Testis (tissue), 3 donors: Measurements from ENCODE around the gene AZU1. TPM values are rescaled to one million over a fixed set of nuclear protein-coding genes. Genes with fewer than 3 reads are reported as not detected.

ENCODE experiments used
- DNase-seq: peaks from one replicate; pipeline ENCODE4 v3.0.0-alpha.2; 2019
- H3K27ac ChIP-seq, 2 donors: fragments of 200-600 bp; sonication (generic); one replicate each; pipeline ENCODE4 v1.5.1; 2019
- H3K27me3 ChIP-seq: fragments of 200-600 bp; sonication (generic); one replicate; pipeline ENCODE4 v1.5.1; 2019
- H3K36me3 ChIP-seq: fragments of 200-600 bp; sonication (generic); one replicate; pipeline ENCODE4 v1.5.1; 2017; ENCODE audit warnings: low read depth; ENCODE audit errors: missing control alignments
- H3K4me1 ChIP-seq: fragments of 200-600 bp; sonication (generic); one replicate; pipeline ENCODE4 v1.5.1; 2019
- H3K4me3 ChIP-seq, 2 donors: fragments of 200-600 bp; sonication (generic); one replicate each; pipeline ENCODE4 v1.5.1; 2017 to 2019
- H3K9me3 ChIP-seq: fragments of 200-600 bp; sonication (generic); one replicate; pipeline ENCODE4 v1.5.1; 2017
- CTCF ChIP-seq, 3 experiments: fragments of 450-650 bp in 2 of 3; fragments of 200-600 bp in 1 of 3; sonication (generic) in 1 of 3; IDR thresholded peaks; one replicate each; pipeline ENCODE4 v1.5.1; 2016 to 2019; ENCODE audit warnings: antibody characterized with exemption in 3 of 3, mild to moderate bottlenecking in 2 of 3, moderate library complexity in 1 of 3
- POLR2A ChIP-seq: fragments of 450-650 bp; IDR thresholded peaks from one replicate; pipeline ENCODE4 v1.6.1; 2017; ENCODE audit warnings: antibody characterized with exemption, mild to moderate bottlenecking, moderate library complexity
- WGBS, 2 donors: methylation state at CpG; one replicate each; pipeline ENCODE4 v1.1.5; 2018; 5-methylcytosine and 5-hydroxymethylcytosine counted together
- intact Hi-C: fragments of 100-400 bp; cut with DNase I; formaldehyde crosslinking; loops from one replicate; pipeline ENCODE4 v1.15.1; 2023; ENCODE audit warnings: low total_unique reads
- polyA plus RNA-seq: library from polyadenylated mRNA; stranded (reverse); fragments of 350-450 nt; fragmentation: Illumina TruSeq; extraction: RNeasy Lipid Tissue Mini Kit (QIAGEN cat#74804); gene quantifications from one replicate; pipeline ENCODE4 v1.2.3, GENCODE V29; 2014; ENCODE audit warnings: low read depth, low replicate concordance; ENCODE audit not compliant: insufficient read depth
- total RNA-seq, 2 donors: library from RNA; depleted of rRNA; stranded (reverse); fragments of >200 nt; gene quantifications; one replicate each; pipeline ENCODE4 v1.2.3, GENCODE V29; 2016

Gene AZU1
- total and polyA plus RNA-seq, 3 donors from 2014 or later = 1.4 to 5.8 (median 5.4) TPM

- peak overlapping the region; percentile 82 to 90 for H3K27ac ChIP-seq
- TF ChIP-seq CTCF (IDR thresholded peaks at IDR 0.05) = no peak
- TF ChIP-seq POLR2A = no peak
- no peaks in the 10 kb centered on the region for H3K27me3 ChIP-seq
- no peaks in the 10 kb centered on the region for H3K36me3 ChIP-seq
- H3K4me1 ChIP-seq = peaks cover 34% of the 10 kb centered on the region
- peak overlapping the region; percentile 64 to 100 for H3K4me3 ChIP-seq
- intact Hi-C loops = no loop called here
- no peak for DNase-seq
- H3K9me3 ChIP-seq = no peaks in the 10 kb centered on the region
- 68 to 70% methylated on average over 16 to 39 of the region's 39 CpGs for WGBS, 2 donors
These were observed 31.7 kb upstream of the AZU1 start for GRCh38 chr19:795691-796581.

- peaks cover 44% of the 10 kb centered on the region for H3K4me1 ChIP-seq
- peak in 1 of 3 experiments; percentile 41 for TF ChIP-seq CTCF (IDR thresholded peaks at IDR 0.05)
- TF ChIP-seq POLR2A = no peak
- H3K27me3 ChIP-seq = no peaks in the 10 kb centered on the region
- H3K36me3 ChIP-seq = no peaks in the 10 kb centered on the region
- WGBS, 2 donors = 0 to 1% methylated on average over 3 to 59 of the region's 83 CpGs
- H3K9me3 ChIP-seq = no peaks in the 10 kb centered on the region
- DNase-seq = peak; percentile 100
- peak within 1 kb of the TSS; percentile 96 to 100 for H3K4me3 ChIP-seq
- peak within 1 kb of the TSS; percentile 82 to 99 for H3K27ac ChIP-seq
- intact Hi-C loops = no loop called here
These were observed 30.7 kb upstream of the AZU1 start, which contains the start of gene PTBP1 for GRCh38 chr19:796692-797527. PTBP1 (plus strand) TSS chr19:797452; CDS start chr19:797498, 46 bp downstream.

- Histone ChIP-seq H3K4me1 (peaks cover 52% of the 10 kb centered on the region), H3K27me3 (no peaks in the 10 kb centered on the region), H3K9me3 (no peaks in the 10 kb centered on the region), H3K4me3 (peak overlapping the region; percentile 96 to 100), H3K36me3 (no peaks in the 10 kb centered on the region), H3K27ac (peak overlapping the region; percentile 72 to 99)
- TF ChIP-seq POLR2A (no peak), CTCF (IDR thresholded peaks at IDR 0.05) (peak in 1 of 3 experiments; percentile 55)
- DNase-seq = peak; percentile 83
- 1% methylated on average over 16 to 113 of the region's 129 CpGs for WGBS, 2 donors
- intact Hi-C loops = no loop called here
These were observed 29.9 kb upstream of the AZU1 start for GRCh38 chr19:797528-798414.

GRCh38 chr19:798415-799075, 29.1 kb upstream of the AZU1 start:
- peak overlapping the region; percentile 72 to 99 for H3K27ac ChIP-seq
- peak overlapping the region; percentile 96 to 100 for H3K4me3 ChIP-seq
- WGBS, 2 donors = 0 to 1% methylated on average over 14 to 44 of the region's 44 CpGs
- H3K27me3 ChIP-seq = no peaks in the 10 kb centered on the region
- no peaks in the 10 kb centered on the region for H3K9me3 ChIP-seq
- no peak for DNase-seq
- TF ChIP-seq CTCF (IDR thresholded peaks at IDR 0.05) (no peak), POLR2A (no peak)
- intact Hi-C loops = no loop called here
- H3K36me3 ChIP-seq = no peaks in the 10 kb centered on the region
- peaks cover 60% of the 10 kb centered on the region for H3K4me1 ChIP-seq
